ENCODE data around the gene PHF5A.

PHF5A gene

DNA sequence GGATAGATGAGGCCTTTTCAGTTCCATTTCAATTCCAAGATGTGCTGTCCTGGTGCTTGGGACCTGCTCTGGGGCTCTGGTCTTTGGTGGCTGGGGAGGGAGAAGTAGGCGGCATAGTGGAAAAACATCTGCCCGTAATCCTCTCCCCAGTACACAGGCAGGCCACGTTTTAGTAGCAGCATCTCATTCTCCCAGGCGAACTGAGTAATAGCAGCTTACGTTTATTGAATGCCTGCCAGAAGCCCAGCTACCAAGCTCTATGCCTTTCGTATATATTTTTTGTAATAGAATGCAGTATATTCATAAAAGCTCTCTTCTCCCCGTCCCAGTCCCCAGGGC lies 11.9 kb upstream of the PHF5A start:
- TF ChIP-seq, protein P1, sequence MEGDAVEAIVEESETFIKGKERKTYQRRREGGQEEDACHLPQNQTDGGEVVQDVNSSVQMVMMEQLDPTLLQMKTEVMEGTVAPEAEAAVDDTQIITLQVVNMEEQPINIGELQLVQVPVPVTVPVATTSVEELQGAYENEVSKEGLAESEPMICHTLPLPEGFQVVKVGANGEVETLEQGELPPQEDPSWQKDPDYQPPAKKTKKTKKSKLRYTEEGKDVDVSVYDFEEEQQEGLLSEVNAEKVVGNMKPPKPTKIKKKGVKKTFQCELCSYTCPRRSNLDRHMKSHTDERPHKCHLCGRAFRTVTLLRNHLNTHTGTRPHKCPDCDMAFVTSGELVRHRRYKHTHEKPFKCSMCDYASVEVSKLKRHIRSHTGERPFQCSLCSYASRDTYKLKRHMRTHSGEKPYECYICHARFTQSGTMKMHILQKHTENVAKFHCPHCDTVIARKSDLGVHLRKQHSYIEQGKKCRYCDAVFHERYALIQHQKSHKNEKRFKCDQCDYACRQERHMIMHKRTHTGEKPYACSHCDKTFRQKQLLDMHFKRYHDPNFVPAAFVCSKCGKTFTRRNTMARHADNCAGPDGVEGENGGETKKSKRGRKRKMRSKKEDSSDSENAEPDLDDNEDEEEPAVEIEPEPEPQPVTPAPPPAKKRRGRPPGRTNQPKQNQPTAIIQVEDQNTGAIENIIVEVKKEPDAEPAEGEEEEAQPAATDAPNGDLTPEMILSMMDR (conservative IDR thresholded peaks at IDR 0.05; ENCODE audit: low read depth, low read length): no peak
- DNase-seq (ENCODE audit: low read depth): peak; percentile 77
- no peak overlapping the region for H3K4me3 ChIP-seq (ENCODE audit: low read depth, low read length)

DNA sequence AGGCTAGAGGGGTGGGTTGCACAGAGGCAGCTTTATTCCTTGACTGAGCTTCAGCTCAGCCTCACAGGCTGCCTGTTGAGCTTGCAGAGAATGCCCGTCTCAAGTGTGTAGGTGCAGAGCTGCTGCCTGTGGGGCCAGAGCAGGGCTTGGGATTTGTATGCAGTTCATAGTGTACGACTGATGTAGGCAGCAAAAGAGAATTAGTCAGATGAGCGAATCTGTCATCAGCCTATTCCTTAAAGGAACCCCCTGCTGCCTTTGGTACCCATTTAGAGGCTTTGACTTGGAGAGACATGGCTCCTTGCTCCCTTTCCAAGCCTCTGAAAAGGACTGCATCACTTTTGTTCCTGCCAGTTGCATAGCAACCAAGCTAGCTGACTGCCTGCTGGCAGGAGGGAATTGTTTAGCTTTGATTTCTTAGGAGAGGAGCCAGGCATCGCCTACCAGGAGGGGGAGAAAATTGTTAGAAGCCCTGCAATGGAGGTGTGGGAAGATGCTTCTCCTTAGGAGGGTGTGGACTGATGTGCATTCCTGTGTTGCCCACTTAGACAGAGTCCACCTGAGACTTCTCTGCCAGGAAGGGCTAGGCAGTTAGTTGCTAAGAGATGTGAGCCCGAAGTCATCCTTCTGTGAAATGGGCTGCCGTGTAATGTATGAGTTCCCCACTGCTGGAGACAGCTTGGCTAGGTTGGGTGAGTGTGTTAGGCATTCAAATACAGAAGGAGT lies 11.3 kb upstream of the PHF5A start:
- H3K4me3 ChIP-seq (ENCODE audit: low read depth, low read length): no peak overlapping the region
- TF ChIP-seq, protein P1 (conservative IDR thresholded peaks at IDR 0.05; ENCODE audit: low read depth, low read length): peak; percentile 47
- peak; percentile 88 for DNase-seq (ENCODE audit: low read depth)

DNA sequence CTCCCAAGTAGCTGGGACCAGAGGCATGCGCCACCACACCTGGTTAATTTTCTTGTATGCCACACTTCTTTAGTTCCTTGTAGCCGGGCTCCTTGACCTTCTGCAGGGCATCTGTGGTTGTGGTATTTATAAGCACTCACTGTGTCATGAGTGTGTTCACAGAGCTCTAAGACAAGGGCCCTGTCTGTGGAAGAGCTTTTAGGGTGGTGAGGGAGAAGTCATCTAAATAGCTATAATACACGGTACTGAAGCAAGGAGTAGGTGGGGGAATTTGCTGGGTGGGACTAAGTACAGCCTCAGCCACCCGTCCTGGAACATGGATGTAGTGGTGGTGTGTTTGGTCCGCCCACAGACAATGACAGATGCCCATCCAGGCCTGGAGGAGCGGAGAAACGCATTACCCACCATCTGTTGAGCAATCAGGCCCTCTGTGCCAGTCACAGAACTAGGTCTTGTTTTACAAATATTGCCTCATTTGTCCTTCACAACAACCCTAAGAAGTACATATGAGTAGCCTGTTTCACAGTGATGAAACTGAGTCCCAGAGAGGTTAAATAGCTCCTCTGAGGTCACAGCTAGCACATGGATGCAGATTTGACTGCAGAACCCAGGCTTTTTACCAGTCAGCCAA lies 10.5 kb upstream of the PHF5A start:
- DNase-seq (ENCODE audit: low read depth): peak; percentile 63
- TF ChIP-seq, protein P1 (conservative IDR thresholded peaks at IDR 0.05; ENCODE audit: low read depth, low read length): no peak
- no peak overlapping the region for H3K4me3 ChIP-seq (ENCODE audit: low read depth, low read length)

DNA sequence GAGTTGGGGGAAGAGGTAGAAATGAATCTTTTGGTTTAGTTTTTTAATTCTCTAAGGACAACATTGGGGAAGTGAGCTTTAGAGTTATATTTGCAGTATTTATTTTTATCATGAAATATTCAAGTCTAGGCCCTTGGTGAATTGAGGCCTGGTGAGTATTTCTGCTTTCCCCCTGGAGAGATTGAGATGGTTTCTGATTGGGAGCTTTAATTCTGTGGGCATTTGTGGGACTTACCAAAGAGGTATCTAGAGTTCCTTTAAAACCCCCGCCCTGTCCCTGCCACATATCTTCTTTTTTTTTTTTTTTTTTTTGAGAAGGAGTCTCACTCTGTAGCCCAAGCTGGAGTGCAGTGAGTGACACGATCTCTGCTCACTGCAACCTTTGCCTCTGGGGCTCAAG lies 10.0 kb upstream of the PHF5A start:
- TF ChIP-seq, protein P1 (conservative IDR thresholded peaks at IDR 0.05; ENCODE audit: low read depth, low read length): no peak
- no peak for DNase-seq (ENCODE audit: low read depth)
- H3K4me3 ChIP-seq (ENCODE audit: low read depth, low read length): no peak overlapping the region

DNA sequence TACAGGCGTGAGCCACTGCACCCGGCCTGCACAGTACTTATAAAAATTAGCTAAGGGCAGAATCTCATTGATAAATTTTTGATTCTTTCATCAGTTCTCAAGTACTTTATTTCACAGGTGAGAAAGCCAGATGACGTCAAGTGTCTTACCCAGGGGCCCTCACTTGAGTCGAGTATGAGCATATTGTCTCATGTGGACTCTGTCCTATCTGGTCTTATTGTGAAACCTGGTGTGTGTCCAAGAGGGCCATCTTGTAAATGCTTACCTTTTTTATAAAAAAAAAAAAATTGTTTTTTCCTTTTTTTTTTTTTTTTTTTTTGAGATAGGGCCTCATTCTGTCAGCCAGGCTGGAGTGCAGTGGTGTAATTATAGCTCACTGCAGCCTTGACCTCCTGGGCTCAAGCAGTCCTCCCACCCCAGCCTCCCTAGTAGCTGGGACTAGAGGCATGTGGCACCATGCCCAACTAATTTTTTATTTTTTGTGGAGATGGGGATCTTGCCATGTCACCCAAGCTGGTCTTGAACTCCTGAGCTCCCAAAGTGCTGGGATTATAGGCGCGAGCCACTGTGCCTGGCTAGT lies 6.5 kb upstream of the PHF5A start:
- H3K4me3 ChIP-seq (ENCODE audit: low read depth, low read length): no peak overlapping the region
- DNase-seq (ENCODE audit: low read depth): no peak
- TF ChIP-seq, protein P1 (conservative IDR thresholded peaks at IDR 0.05; ENCODE audit: low read depth, low read length): no peak

DNA sequence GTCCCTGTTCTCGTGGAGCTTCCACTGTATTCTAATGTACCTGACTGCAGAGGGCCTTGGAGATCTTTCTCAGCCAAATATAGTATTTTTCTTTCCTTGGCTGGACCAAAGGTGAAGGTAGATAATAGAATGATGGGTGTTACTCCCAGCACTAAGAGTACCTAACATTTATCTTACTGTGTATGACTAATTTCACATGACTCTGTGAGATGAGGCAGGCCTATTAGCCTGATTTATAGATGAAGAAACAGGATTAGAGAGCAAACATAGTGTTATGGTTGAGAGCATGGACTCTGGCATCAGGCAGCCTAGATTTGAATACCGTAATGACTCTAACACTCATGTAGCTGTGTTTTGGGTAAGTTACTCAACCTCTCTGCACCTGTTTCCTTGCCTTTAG lies 3.1 kb upstream of the PHF5A start:
- TF ChIP-seq, protein P1 (conservative IDR thresholded peaks at IDR 0.05; ENCODE audit: low read depth, low read length): no peak
- H3K4me3 ChIP-seq (ENCODE audit: low read depth, low read length): no peak overlapping the region
- DNase-seq (ENCODE audit: low read depth): no peak

Measured in choroid plexus epithelial cell (primary cell).